DOHH2 (cell line): ENCODE measurements around the gene ATIC.

Experiments used
- H3F3A ChIP-seq: fragments of 200-600 bp; sonication (generic), shearing (Covaris generic); 2 replicates; pipeline ENCODE4 v1.6.0; 2016; ENCODE audit warnings: antibody characterized with exemption, mild to moderate bottlenecking; ENCODE audit not compliant: control insufficient read depth, insufficient read depth
- H3K27ac ChIP-seq: fragments of 200-600 bp; sonication (generic); 2 replicates; pipeline ENCODE4 v1.5.1; 2014; ENCODE audit warnings: low read depth, mild to moderate bottlenecking, low read length, moderate library complexity
- H3K27me3 ChIP-seq: fragments of 200-600 bp; sonication (generic); 2 replicates; pipeline ENCODE4 v1.6.1; 2014; ENCODE audit warnings: mild to moderate bottlenecking, low read length, mixed read lengths; ENCODE audit not compliant: control insufficient read depth
- H3K36me3 ChIP-seq: fragments of 200-600 bp; sonication (generic); 2 replicates; pipeline ENCODE4 v1.6.1; 2014; ENCODE audit warnings: mild to moderate bottlenecking, low read length, moderate library complexity, mixed read lengths; ENCODE audit not compliant: control insufficient read depth
- H3K4me1 ChIP-seq: fragments of 200-600 bp; sonication (generic); 2 replicates; pipeline ENCODE4 v1.6.1; 2014; ENCODE audit warnings: mild to moderate bottlenecking, low read length, mixed read lengths; ENCODE audit not compliant: control insufficient read depth
- H3K4me2 ChIP-seq: fragments of 200-600 bp; sonication (generic); 2 replicates; pipeline ENCODE4 v1.6.0; 2014; ENCODE audit warnings: mild to moderate bottlenecking, low read length, moderate library complexity
- H3K4me3 ChIP-seq: fragments of 200-600 bp; sonication (generic); 2 replicates; pipeline ENCODE4 v1.5.1; 2014; ENCODE audit warnings: mild to moderate bottlenecking, low read length, mixed read lengths
- H3K79me2 ChIP-seq: fragments of 200-600 bp; sonication (generic); 2 replicates; pipeline ENCODE4 v1.6.1; 2014; ENCODE audit warnings: mild to moderate bottlenecking, low read length, mixed read lengths; ENCODE audit not compliant: control insufficient read depth
- H3K9me2 ChIP-seq: fragments of 200-600 bp; sonication (generic); replicated peaks from 2 replicates; pipeline ENCODE4 v1.6.1; 2014; ENCODE audit warnings: mild to moderate bottlenecking, low read length, mixed read lengths; ENCODE audit not compliant: control insufficient read depth
- H3K9me3 ChIP-seq: fragments of 200-600 bp; sonication (generic); 2 replicates; pipeline ENCODE4 v1.6.1; 2014; ENCODE audit warnings: antibody characterized with exemption, low read length, mixed read lengths; ENCODE audit not compliant: control insufficient read depth, insufficient read depth
- H4K20me1 ChIP-seq: fragments of 200-600 bp; sonication (generic); 2 replicates; pipeline ENCODE4 v1.6.0; 2014; ENCODE audit warnings: low read depth, mild to moderate bottlenecking, antibody characterized with exemption, low read length, moderate library complexity; ENCODE audit not compliant: control insufficient read depth, insufficient read depth
- CTCF ChIP-seq: fragments of 200-600 bp; sonication (generic); IDR thresholded peaks from one replicate; pipeline ENCODE4 v1.5.1; 2014; ENCODE audit warnings: antibody characterized with exemption, mild to moderate bottlenecking, low read depth, low read length; ENCODE audit not compliant: poor library complexity, severe bottlenecking
- EZH2phosphoT487 ChIP-seq: fragments of 200-600 bp; sonication (generic); IDR thresholded peaks from 2 replicates; pipeline ENCODE4 v1.6.1; 2017; ENCODE audit warnings: borderline replicate concordance, mild to moderate bottlenecking, antibody characterized with exemption, low read length, moderate library complexity, mixed read lengths

The ATIC gene

GRCh38 chr2:215288112-215288815 lies 23.6 kb upstream of the ATIC start:
- no peaks in the 10 kb centered on the region for H3K36me3 ChIP-seq
- no peaks in the 10 kb centered on the region for H3F3A ChIP-seq
- H3K4me2 ChIP-seq: no peak overlapping the region
- TF ChIP-seq EZH2phosphoT487 (no peak), CTCF (no peak)
- no peaks in the 10 kb centered on the region for H3K9me3 ChIP-seq
- H3K27ac ChIP-seq: no peak overlapping the region
- no peaks in the 10 kb centered on the region for H3K79me2 ChIP-seq
- H3K9me2 ChIP-seq: no peaks in the 10 kb centered on the region
- H3K4me1 ChIP-seq: no peaks in the 10 kb centered on the region
- no peaks in the 10 kb centered on the region for H3K27me3 ChIP-seq
- no peak overlapping the region for H3K4me3 ChIP-seq
- H4K20me1 ChIP-seq: no peaks in the 10 kb centered on the region

- TF ChIP-seq CTCF (no peak), EZH2phosphoT487 (no peak)
- Histone ChIP-seq H3K27ac (no peak overlapping the region), H3K4me2 (no peak overlapping the region)
Observed at GRCh38 chr2:215290980-215291599, 20.8 kb upstream of the ATIC start.

GRCh38 chr2:215293879-215294278 lies 18.0 kb upstream of the ATIC start:
- H4K20me1 ChIP-seq: no peaks in the 10 kb centered on the region
- H3K36me3 ChIP-seq: no peaks in the 10 kb centered on the region
- H3K9me2 ChIP-seq: no peaks in the 10 kb centered on the region
- H3K4me2 ChIP-seq: no peak overlapping the region
- no peaks in the 10 kb centered on the region for H3F3A ChIP-seq
- TF ChIP-seq EZH2phosphoT487: no peak
- TF ChIP-seq CTCF: no peak
- no peaks in the 10 kb centered on the region for H3K27me3 ChIP-seq
- H3K4me1 ChIP-seq: no peaks in the 10 kb centered on the region
- no peaks in the 10 kb centered on the region for H3K9me3 ChIP-seq
- H3K79me2 ChIP-seq: no peaks in the 10 kb centered on the region
- H3K4me3 ChIP-seq: no peak overlapping the region
- H3K27ac ChIP-seq: no peak overlapping the region

More at GRCh38 chr2:215290980-215291599, 20.8 kb upstream of the ATIC start:
- Histone ChIP-seq H3K9me2 (no peaks in the 10 kb centered on the region), H4K20me1 (no peaks in the 10 kb centered on the region), H3F3A (no peaks in the 10 kb centered on the region), H3K36me3 (no peaks in the 10 kb centered on the region), H3K27me3 (no peaks in the 10 kb centered on the region), H3K4me1 (no peaks in the 10 kb centered on the region), H3K9me3 (no peaks in the 10 kb centered on the region), H3K4me3 (no peak overlapping the region), H3K79me2 (no peaks in the 10 kb centered on the region)
